ENCODE data around the gene SLC47A1.

Gene SLC47A1

DNA sequence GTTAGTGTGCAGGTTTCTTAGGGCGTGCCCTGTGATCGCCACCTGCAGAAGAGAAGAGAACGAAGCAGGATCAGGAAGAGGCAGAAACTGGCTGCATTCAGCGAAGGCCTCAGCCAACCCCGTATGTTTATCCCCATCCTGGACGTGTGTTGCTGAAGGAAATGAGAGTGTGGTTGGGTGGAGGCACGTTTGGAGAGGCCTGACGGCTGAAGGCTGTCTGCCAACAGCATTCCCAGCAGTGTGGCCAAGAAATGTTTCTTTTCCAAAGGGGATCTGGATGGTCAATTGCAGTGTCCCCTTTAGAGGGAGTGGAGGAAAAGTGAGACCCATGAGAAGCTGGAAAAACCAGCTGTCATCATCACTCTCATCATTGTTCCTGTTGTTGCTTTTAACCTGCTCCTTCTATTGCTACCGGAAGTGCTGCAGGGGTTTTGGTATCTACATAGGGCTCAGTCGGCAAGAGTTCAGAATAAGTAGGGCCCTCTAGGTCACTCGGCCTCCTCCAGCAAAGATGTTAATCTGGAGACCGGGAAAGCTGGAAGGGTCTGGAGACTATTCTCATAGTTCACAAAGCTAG is 46.5 kb upstream of the SLC47A1 start:
- TF ChIP-seq SPI1 (IDR thresholded peaks at IDR 0.05; ENCODE audit: borderline replicate concordance, low read depth) = no peak
- TF ChIP-seq, protein P1, sequence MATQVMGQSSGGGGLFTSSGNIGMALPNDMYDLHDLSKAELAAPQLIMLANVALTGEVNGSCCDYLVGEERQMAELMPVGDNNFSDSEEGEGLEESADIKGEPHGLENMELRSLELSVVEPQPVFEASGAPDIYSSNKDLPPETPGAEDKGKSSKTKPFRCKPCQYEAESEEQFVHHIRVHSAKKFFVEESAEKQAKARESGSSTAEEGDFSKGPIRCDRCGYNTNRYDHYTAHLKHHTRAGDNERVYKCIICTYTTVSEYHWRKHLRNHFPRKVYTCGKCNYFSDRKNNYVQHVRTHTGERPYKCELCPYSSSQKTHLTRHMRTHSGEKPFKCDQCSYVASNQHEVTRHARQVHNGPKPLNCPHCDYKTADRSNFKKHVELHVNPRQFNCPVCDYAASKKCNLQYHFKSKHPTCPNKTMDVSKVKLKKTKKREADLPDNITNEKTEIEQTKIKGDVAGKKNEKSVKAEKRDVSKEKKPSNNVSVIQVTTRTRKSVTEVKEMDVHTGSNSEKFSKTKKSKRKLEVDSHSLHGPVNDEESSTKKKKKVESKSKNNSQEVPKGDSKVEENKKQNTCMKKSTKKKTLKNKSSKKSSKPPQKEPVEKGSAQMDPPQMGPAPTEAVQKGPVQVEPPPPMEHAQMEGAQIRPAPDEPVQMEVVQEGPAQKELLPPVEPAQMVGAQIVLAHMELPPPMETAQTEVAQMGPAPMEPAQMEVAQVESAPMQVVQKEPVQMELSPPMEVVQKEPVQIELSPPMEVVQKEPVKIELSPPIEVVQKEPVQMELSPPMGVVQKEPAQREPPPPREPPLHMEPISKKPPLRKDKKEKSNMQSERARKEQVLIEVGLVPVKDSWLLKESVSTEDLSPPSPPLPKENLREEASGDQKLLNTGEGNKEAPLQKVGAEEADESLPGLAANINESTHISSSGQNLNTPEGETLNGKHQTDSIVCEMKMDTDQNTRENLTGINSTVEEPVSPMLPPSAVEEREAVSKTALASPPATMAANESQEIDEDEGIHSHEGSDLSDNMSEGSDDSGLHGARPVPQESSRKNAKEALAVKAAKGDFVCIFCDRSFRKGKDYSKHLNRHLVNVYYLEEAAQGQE (IDR thresholded peaks at IDR 0.05; ENCODE audit: insufficient replicate concordance, low read depth) = no peak
- no peak for TF ChIP-seq POLR2AphosphoS5 (IDR thresholded peaks at IDR 0.05; ENCODE audit: low read depth)
- TF ChIP-seq CTCF (IDR thresholded peaks at IDR 0.05; ENCODE audit: insufficient read depth, low read length) = no peak
- no peak for TF ChIP-seq GABPA (IDR thresholded peaks at IDR 0.05; ENCODE audit: low read depth)
- H3K27me3 ChIP-seq (ENCODE audit: insufficient read depth, poor library complexity, severe bottlenecking) = no peaks in the 10 kb centered on the region
- no peak for DNase-seq (ENCODE audit: low read depth in 1 of 2, low spot score in 1 of 2)

GRCh38 chr17:19492141-19492540 is 41.5 kb upstream of the SLC47A1 start:
- no peak overlapping the region for H3K27ac ChIP-seq (replicated peaks)
- no peak overlapping the region for H3K4me3 ChIP-seq (replicated peaks; ENCODE audit: insufficient read depth, low read length)
- DNase-seq (ENCODE audit: low read depth in 1 of 2, low spot score in 1 of 2) = no peak
- TF ChIP-seq POLR2AphosphoS5 (IDR thresholded peaks at IDR 0.05; ENCODE audit: low read depth) (no peak), CTCF (IDR thresholded peaks at IDR 0.05; ENCODE audit: insufficient read depth, low read length) (no peak), GABPA (IDR thresholded peaks at IDR 0.05; ENCODE audit: low read depth) (no peak), SPI1 (IDR thresholded peaks at IDR 0.05; ENCODE audit: borderline replicate concordance, low read depth) (no peak)
- TF ChIP-seq, protein P1 (IDR thresholded peaks at IDR 0.05; ENCODE audit: insufficient replicate concordance, low read depth) = no peak
- H3K27me3 ChIP-seq (ENCODE audit: insufficient read depth, poor library complexity, severe bottlenecking) = no peaks in the 10 kb centered on the region

More for the DNA sequence above, 46.5 kb upstream of the SLC47A1 start:
- H3K27ac ChIP-seq (replicated peaks) = no peak overlapping the region
- no peak overlapping the region for H3K4me3 ChIP-seq (replicated peaks; ENCODE audit: insufficient read depth, low read length)

DNA sequence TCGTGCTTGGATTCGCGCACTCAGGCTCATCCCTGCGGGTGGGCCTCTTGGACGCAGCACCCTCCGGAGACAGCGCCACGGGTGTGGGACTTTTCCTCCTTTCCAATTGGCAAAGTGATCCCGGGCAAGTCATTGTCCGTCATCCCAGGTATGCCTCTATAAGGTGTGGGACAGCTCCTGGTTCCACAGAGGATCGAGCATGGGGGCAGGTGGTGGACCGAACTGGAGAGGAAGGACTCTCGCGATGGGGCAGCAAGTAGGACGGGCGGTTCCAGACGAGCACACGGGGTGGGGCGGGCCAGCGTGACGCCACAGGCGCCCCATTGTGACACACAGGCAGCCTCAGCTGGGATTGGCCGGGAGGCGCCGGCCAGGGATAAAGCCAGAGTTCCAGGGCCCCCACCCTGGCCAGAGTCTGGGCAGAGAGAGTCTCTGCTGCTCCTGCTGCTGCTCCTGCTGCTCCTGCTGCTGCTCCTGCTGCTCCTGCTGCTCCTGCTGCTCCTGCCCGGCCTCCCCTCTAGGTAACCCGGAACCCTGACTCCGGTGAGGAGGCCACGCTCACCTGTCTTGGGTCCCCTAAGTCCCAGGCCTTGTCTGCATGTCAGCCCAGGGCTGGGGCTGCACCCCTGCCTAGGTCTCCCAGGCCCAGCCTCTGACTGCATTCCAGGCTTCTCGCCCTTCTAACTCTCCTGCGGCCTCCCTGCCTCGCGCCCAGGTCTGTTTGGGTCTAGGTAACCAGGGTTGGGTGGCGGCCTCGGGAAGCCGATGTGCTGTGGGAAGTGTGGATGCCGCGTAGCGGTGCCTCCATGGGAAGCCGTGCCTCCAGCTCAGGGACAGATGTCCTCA is 38.5 kb upstream of the SLC47A1 start:
- no peak for DNase-seq (ENCODE audit: low read depth in 1 of 2, low spot score in 1 of 2)
- Histone ChIP-seq H3K27me3 (ENCODE audit: insufficient read depth, poor library complexity, severe bottlenecking) (no peaks in the 10 kb centered on the region), H3K4me3 (replicated peaks; ENCODE audit: insufficient read depth, low read length) (no peak overlapping the region), H3K27ac (replicated peaks) (no peak overlapping the region)
- TF ChIP-seq CTCF (IDR thresholded peaks at IDR 0.05; ENCODE audit: insufficient read depth, low read length) = no peak
